GM18502 (cell line): ENCODE data around the gene LCN2.
"Not testable (repeated sequence)": the region's sequence is repeated elsewhere in the genome, so short reads cannot be mapped to it uniquely, and the experiment has no call there.

Experiments used
- ATAC-seq: cut with Tn5 transposase; IDR thresholded peaks from one replicate; pipeline ENCODE4 v1.9.1; 2021; ENCODE audit warnings: mild to moderate bottlenecking; ENCODE audit not compliant: unreplicated experiment, poor library complexity

LCN2 gene

DNA sequence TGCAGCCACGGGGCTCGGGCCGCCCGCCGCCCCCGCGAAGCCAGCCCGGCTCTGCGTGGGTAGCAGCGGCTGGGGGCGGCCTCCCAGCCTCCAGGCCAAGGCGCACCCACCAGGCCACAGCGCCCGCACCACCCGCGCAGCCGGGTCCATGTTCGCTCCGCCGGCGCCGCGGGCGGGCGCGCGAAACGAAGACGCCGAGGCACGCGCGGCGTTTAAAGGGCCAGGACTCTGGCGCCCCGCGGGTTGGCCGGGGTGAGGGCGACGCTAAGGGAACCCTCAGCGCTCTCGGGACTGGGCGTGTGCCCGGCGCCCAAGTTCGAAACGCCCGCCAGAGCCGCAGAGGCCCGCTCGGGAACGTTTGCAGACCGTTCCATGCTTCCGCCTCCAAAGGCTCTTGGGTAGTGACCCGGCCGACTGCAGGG lies 21.7 kb upstream of the LCN2 start, which contains the start of gene PTGES2:
PTGES2 (minus strand) TSS at position 162 of the 422 bp plus-strand sequence; CDS start at position 150, 12 bp downstream.
- peak; percentile 62 for ATAC-seq

DNA sequence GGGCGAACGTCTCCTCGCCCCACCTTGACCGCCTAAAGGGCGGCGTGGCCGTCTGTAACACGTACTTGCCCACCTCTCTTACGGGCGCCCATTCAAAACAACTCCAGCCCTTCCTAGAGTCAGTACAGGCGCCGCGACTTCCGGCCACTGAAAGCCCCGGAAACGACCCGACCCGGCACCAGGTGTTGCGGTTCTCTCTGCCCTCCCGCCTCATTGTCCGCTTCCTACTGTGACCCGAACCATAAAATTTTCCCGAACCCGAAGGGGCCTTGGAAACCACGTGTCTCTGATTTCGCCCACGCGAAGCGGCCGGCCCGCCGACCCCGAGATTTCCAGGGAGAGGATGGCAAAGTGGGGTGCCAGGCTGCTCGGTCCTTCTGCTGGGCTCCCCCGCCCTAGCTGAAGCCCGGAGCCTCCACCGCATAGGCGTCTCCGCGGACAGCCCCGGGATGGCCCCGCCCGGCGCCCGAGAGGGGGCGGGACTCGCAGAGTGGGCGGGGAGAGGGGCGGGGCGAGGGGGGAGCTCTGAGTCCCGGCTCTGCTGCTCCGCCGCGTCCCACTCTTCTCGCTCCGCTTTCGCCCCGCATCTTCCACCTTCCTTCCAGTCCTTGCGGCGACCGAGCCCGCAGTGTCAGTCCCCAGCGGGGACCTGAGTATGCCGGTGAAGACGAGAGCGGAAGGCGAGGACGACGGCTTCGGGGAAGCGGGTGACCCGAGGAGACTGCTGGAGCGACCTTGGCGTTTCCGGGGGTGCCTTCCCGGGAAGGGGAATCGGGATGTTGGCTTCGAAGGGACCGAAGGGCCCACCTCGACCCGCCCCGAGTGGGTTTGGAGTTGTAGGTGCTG lies 21.0 kb upstream of the LCN2 start:
- peak; percentile 66 for ATAC-seq

DNA sequence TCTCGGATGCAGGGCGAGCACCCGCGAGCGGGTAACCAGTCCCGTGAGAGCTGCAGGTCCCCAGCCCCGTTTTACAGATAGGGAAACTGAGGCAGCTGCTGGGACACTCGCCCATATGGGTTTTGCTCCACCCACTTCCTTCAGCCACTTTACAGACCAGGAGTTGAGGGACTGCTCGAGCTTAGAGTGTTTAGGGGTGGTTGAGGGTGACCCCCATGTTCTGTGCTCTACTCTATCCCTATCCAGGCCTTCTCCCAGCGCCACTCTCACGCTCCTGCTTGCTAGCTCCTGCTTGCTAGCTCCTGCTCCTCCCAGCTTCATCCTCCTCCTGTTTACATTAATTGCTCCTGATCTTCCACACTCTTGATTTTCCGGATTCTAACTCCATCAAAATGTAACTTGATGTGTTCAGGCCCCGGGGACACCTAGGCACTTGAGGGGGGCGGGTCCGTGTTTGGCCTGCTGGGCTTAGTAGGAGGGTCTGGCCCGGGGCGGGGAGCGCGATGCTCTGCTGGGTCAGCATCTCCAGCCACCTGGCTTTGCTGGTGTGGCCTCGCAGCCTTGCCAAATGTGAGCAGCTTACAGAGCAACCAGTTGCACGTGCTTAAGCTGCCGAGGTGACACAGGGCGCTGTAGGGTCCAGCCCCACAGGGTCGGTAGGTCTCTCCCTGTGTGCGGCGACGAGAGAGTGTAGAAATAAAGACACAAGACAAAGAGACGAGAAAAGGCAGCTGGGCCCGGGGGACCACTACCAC lies 20.2 kb upstream of the LCN2 start:
- no peak for ATAC-seq

DNA sequence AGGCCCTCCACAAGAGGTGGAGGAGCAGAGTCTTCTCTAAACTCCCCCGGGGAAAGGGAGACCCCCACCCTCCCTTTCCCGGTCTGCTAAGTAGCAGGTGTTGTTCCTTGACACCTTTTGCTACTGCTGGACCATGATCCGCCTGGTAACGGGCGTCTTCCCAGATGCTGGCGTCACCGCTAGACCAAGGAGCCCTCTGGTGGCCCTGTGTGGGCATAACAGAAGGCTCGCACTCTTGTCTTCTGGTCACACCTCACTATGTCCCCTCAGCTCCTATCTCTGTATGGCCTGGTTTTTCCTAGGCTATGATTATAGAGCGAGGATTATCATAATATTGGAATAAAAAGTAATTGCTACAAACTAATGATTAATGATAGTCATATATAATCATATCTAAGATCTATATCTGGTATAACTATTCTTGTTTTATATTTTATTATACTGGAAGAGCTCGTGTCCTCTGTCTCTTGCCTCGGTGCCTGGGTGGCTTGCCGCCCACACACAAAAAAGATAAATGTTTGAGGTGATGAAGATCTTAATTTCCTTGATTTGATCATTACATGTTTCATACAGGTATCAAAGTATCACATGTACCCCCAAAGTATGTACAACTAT lies 19.2 kb upstream of the LCN2 start:
- not testable (repeated sequence) for ATAC-seq

DNA sequence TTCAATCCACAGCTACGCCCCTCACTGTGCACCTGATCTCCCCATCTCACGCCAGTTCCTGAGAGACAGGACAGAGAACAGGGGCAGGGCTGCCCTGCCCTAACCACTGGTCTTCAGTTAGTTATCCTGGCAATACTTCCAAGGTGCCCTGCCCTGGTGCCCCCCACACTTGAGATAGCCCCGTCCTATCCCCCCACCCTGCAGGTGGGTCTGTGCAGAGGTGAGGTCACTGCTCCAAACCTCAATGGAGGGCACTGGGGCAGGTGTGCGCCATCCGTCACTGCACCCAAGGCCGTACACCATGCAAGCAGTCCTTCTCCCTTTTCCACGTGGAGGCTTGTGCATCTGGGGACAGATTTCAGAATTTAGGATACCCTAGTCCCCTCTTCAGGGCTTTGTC lies 18.6 kb upstream of the LCN2 start:
- not testable (repeated sequence) for ATAC-seq

DNA sequence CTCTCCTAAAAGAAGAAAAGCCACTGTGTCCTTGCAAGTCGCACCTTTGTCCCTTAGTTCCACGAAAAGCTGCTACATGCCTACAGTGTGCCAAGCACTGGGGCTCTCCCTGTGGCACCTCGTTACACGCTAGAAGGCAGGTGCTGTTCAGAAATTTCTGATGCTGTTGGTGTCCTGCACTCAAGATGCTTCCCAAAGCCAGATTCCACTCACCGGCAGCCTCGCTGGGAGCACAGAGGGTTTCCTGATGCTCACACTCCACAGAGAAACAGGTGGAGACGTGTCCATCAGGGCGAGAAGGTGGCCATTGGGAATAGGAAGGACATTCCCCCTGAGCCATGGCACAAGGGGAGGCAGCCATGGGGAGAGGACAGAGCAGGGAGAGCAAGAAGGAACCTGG lies 17.9 kb upstream of the LCN2 start:
- not testable (repeated sequence) for ATAC-seq

DNA sequence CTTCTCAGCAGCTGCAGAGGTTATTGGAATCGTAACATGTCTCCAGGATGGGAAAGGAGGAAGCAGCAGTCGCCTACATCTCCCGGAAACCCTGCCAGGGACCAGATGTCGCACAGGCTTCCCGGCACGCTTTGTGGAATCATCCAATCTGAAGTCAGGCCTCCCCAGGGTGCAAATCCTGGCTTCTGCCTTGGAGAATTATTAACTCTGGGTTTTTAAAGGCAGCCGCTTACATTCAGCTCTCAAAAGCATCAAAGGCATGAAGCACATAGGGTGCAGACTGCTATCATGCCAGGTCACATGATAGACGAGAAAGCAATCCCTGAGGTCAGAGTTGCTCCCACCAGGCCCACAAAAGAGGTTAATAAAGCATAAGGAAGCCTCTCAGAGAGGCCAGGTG lies 17.1 kb upstream of the LCN2 start:
- not testable (repeated sequence) for ATAC-seq

DNA sequence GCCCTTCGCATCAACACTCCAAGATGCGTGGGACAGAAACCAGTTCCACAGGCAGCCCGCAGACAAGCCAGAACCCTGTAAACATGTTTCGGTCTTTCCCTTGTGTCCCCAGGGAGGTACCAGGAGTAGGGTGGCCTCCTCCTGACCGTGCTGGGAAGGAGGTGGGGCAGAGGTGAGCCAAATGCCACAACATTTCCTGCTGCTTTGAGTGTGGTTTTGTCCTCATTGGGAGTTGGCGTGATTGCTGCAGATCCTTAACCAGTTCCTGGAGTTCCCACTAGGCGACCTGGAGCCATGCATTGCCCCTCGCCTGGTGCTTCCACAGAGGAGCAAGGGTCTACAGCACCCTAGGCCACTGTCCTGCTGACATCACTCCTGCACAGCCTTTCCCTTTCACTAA lies 13.7 kb upstream of the LCN2 start:
- ATAC-seq = not testable (repeated sequence)

DNA sequence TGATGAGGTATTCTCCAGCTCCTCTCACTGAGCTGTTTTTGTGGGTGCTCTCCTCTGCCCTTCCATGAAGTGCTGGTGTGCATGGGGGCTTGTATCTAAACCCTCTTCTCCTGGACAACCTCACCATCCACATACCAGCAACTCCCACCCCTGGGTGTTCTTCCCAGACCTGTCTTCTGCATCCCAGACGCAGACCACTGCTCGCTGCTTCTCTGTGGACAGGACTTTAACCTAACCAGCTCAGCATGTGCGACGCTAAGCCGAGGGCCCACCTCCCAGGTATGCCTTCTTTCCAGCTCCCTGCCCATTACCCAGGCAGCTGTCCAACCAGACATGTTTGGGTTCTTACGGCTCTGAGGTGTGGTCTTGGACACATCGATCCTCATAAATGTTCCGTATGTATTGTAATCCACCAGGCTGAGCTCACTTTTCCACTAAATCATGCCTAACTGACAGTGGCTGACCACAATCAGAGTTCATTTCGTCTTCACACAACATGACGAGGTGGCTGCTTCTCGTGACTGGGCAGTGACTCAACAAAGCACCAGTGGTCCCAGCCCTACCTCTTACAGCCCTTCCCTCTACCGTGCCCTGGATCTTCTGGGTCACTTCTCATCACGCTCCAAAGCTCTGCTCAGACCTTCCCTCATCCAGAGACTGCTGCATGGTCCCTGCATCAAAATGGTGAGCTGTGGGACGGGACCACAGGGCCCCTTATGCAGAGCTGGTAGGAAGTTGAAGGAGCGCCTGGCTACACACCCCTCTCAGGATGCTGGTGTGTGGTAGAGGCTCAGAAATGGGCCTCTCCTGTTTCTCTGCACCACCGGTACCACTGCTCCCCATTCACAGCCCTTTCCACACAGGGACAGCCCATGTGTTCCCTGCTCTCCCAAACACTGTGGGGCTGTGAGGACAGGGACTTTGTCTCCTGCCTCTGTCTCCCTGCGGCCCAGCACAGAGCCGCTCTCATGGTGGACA lies 12.1 kb upstream of the LCN2 start:
- ATAC-seq = no peak

DNA sequence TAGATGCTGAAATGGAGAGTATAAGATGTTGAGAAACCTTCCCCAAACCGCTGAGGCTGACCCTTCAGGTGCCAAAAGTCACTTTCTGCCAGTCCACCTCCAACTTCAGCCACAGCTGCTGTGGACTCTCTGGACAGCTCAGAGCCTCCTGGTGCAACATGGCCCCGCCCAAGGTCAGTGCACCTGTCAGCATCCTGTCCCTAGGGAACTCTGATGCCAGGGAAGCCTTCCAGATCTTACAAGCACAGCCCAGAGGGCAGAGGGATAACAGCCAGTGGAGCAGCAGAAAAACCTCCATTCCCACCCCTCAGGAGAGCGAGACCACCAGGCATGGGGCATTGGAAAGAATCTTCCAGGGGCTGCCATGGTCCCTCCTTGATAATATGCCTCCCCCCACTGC lies 11.3 kb upstream of the LCN2 start:
- no peak for ATAC-seq

DNA sequence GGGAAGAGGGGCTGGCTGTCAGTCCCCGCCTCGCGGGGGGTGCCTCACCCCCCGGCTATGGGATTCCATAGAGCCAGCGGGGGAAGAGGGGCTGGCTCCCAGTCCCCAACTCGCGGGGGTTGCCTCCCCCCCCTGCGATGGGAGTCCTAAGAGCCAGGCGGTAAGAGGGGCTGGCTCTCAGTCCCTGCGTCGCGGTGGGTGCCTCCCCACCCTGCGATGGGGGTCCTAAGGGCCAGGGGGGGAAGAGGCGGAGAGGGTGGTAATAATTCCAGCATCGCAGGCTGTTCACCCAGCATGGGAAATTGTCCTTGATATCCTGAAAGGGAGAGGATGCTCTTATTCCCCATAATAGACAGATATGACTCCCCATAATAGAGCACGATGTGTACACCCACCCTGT lies 9.6 kb upstream of the LCN2 start:
- no peak for ATAC-seq

DNA sequence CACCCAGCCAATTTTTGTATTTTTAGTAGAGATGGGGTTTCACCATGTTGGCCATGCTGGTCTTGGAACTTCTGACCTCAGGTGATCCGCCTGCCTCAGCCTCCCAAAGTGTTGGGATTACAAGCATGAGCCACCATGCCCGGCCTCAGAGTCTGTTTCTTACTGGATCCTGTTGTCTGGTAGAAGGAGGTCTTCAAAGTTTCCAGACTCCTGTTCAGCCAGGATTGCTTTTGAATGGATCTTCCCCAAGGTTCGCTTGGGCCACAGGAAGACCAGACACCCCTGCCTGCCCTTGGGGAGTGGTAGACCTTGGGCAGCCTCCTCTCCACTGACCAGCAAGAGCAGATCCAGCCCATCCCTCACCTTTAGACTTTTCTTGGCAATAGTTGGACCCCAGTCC lies 7.6 kb upstream of the LCN2 start:
- ATAC-seq = no peak

DNA sequence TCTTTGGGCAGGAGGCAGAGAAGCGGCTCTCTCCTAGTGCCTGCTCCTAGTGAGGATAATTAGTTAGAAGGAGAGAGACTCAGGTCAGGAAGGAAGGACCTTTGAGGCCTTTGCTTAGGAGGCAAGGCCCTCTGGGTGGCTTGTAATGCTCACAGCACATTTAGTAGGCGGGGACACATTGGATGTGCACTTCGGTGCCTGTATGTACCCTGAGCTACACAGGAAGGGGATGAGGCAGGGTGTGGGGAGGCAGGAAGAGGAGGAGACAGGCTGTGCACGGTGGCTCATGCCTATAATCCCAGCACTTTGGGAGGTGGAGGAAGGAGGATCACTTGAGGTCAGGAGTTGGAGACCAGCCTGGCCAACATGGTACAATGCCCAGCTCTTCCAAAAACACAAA lies 7.2 kb upstream of the LCN2 start:
- no peak for ATAC-seq

DNA sequence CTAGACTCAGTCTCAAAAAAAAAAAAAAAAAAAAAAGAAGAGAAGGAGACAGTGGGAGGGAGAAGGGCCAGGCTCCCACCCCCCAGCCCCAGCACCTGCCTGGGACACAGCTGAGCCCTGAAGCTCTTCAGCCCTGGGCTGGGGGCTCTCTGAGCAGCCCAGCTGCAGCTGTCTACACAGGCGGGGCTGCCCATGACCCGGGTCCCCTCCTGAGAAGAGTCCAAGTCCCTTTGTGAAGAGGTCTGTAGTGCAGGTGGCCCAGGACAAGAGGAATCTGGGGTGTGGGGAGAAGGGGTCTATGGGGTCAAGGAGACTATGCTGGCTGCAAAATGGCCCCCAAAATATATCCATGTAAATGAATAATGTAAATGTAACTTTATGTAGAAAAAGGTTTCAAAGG lies 6.7 kb upstream of the LCN2 start:
- no peak for ATAC-seq

DNA sequence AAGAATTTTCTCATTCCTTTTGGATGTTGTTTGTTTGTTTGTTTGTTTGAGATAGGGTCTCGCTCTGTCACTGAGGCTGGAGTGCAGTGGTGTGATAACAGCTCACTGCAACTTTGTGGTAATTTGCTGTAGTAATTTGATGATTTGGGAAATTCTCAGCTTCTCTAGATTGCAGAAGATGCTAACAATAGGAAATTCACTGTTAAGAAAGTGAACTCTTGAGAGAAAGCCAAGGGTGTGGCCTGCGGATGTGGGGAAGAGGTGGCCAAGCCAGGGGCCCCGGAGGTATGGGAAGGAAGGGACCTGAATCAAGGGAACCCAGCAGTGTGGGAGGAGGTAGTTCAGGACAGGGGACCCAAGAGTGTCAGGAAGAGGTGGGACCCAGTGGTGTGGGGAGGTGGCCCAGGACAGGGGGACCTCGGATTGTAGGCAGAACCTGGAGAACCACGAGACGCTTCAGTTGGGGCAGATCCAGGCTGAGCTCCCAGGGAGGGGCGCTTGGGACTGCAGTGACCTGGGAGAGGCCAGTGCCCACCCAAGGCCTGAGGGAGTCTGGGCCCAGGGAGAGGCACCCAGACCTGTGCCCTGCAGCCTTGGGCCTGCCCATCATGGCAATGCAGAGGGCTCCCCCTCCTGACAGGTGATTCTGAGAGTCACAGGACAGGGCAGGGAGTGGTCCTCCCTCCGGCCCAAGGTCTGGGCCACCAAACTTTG lies 5.6 kb upstream of the LCN2 start:
- ATAC-seq = no peak

DNA sequence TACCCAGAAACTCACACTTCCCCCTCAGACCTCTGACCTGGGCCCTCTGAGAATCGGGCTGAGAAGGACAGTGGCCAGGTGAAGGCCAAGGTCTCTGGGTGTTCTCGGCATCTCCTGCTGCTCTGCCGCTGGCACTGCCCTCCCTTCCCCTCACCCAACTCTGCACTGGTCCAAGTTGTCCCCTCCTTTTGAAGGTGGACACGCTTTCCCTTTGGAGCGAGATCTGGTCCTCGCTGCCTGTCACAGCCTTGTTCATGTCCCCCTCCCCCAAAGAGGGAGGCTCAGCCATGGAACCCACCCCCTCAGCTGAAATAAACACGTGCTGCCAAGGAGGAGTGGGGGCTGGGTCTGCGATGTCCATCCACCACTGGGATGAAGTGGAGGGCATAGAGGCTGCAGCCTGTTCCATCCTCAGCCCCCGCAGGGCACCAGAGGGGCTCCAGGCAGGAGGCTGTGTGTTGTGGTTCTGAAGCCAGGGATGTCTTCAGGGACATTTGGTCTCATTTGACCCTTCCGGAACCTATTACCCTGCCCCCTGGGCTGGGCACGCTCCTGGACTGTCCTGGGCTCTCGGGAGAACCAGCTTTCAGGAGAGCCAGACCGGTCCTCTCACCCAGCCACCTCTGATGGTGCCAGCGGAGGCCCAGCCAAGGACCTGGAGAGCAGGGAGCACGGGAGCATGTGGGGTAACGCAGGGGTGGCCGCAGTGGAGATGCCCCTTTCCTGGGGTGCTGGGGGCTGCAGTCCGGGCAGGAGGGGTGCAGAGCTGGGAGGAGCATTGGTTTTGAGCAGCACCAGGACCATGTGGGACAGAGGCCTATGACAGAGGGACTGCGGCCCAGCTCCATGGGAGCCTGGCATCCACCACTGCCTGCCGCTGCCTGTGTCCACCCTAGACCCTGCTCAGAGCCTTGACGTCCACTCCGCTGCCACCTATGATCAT lies 4.7 kb upstream of the LCN2 start:
- no peak for ATAC-seq

DNA sequence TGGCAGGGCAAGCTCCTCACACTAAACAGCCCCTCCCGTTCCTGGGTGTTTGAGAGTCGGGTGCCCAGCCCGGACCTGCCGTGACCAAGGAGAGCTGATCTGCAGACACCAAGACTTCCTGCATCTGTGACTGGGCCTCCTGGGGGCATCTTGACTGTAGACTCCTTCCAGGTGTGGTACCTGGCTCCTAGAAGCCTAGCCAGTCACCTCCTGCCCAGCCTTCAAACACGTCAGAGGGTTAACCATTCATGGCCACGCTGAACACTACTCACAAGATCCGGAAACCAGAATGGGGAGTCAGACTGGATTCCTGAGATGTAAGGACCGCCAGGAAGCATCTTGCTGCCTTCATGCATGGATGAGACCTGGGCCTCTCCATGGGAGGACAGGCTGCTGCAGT lies 3.7 kb upstream of the LCN2 start:
- no peak for ATAC-seq

DNA sequence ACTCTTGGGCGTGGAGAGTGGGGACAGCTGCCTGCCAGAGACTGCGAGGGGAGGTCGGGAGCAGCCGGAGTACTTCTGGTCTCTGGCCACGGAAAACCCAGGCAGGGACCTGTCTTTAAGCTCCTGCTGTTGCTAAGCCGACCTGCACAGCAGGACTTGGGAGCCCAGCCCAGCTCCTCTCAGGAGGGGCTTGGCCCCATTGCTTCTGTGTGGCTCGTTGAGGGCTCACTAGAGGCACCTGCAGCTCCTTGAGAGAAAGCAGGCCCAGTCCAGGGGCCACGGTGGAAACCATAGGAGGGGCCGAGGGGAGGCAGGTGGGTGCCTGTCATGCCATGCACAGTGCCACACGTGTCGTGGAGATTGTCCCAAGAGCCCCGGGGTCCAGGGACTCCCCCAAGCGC lies 3.3 kb upstream of the LCN2 start:
- no peak for ATAC-seq
